Middle frontal gyrus (tissue), 1 donor: Measurements from ENCODE around the gene WWOX.
"Not testable (repeated sequence)": the region's sequence is repeated elsewhere in the genome, so short reads cannot be mapped to it uniquely, and the experiment has no call there.

Source experiments
- DNase-seq: peaks from one replicate; pipeline ENCODE4 v3.0.0-alpha.2; 2015; ENCODE audit warnings: low spot score; ENCODE audit errors: extremely low spot score

The WWOX gene

DNA sequence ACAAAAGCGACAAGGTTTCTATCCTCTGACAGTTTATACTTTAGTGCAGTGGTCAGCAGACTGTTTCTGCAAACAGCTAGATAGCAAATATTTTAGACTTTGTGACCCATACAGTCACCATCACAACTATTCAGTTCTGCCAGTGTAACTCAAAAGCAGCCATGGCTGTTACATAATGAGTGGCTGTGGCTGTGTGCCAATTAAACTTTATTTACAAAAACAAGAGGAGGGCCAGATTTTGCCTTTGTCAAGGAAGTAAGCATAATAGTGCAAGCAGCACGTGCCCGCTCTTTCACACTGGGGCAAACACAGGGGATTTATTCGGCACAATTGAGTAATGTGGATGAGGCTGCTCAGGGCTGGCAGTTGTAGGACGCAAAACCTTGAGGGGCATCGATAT lies 949.6 kb downstream of the WWOX start:
- no peak for DNase-seq

DNA sequence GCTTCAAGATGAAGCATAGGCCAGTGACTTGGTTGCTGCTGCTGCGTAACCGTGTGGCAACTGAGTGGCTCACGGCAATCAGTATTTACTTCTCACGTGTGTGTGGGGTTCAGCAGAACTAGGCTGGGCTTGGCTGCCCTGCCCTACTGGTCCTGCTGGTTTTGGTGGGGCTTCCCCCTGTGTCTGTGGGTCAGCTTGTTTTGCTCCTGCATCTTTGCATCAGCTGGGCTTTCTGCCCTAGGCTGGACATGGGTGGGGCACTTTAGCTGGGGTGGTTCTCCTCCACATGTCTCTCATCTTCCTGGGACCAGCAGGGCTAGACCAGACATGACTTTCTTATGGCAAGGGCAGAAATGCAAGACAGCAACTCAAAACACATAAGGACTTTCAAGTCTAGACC lies 950.6 kb downstream of the WWOX start:
- no peak for DNase-seq

GRCh38 chr16:79051313-79051712 lies 951.9 kb downstream of the WWOX start:
- DNase-seq, result no peak

- not testable (repeated sequence) for DNase-seq
These were observed 952.7 kb downstream of the WWOX start for GRCh38 chr16:79052198-79052597.

GRCh38 chr16:79053577-79053976 lies 954.1 kb downstream of the WWOX start:
- no peak for DNase-seq

DNA sequence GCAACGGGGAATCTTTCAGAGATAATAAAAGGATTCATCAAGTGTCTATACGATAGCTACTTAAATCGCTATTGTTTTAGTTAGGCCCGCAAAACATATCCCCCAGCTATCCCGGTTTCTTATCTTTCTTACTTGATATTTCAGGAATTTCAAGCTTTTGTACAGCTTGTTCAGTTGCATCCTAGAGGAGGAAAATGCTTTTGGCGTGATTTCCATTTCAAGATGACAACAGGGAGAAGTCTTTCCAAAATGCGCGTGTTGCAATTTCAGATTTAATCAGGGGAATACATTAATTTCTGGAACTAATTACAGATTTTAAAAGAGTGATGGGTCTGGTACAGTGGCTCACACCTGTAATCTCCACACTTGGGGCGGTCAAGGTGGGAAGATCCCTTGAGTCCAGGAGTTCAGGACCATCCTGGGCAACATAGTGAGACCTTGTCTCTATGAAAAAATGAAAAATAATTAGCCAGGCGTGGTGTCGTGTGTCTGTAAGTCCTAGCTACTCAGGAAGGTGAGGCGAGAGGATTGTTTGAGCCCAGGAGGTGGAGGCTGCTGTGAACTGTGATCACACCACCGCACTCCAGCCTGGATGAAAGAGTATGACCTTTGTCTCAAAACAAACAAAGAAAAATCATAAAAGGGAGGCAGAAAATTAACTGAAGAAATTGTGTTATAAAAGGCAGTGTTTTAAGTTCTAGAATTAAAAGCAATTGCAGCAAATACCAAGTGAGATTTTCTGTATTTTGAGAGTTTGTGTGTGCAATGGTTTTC lies 954.9 kb downstream of the WWOX start:
- DNase-seq, result no peak

DNA sequence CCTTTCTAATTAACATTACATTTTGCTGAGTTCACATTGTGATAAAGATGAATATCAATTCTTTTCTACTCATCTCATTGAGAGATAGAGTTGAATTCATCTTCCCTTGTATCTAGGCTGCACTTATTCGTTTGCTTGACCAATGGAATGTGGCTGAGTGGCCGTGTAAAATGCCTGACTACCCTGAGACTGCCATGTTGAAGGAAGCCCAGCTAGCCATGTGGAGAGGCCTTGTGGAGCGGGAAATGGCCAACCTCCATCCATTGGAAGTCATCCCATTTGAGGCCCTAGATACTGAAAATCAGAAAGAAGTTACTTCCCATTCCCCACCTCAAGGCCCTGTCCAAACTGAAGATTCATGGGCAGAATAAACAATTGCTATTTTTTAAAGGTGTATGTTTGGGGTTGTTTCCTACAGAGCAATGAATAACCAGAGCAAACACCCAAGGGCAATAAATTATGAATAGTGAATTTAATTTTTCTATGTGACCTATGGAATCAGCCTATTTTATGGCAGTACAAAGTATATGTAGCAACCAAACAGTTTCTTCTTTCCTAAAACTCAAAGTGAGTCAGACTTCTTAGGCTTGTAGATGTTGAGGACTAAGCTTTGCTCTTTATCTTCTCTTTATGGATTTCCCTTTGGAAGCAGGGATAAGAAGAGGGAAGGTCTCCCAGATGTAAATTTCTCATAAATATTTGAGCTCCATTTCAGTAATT lies 956.0 kb downstream of the WWOX start:
- DNase-seq, result no peak

GRCh38 chr16:79061181-79061580 lies 961.7 kb downstream of the WWOX start:
- DNase-seq, result no peak

DNA sequence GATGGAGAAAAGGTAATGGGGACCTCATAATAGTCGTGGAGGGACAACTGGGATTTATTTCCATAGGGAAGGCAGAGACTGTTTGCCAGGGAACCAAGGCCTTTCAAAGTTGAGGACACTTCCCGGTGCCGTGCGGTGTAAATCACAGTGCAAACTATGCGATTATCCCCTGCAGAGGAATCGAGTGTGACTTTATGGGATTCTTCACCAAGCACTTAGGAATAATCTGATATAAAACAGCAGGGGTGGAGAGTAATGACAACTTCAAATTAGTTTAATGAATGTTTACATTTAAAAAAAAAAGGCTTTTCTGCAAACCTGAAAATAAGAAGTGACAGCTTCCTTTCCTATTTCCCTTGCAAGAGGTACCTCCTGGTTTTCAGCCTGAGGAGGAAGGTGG lies 962.9 kb downstream of the WWOX start:
- no peak for DNase-seq

DNA sequence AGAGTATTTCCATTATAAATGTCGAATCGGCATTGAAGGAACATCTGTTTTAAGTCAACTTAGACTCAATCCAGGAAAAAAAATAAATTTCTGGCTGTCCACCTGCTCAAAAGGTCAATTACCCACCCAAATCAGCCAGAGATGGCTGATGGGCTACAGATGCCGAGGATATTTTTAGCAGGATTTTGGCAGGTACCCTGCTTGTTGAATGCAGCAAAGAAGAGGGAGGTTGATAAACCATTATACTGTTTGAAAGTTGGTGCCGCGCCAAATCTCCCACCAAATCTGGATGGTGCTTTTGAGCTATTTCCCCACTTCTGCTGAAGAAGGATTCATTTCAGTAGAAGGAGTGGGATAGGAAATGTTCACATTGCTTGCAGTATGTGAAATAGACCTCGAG lies 963.4 kb downstream of the WWOX start:
- DNase-seq, result no peak

- no peak for DNase-seq
These were observed 965.0 kb downstream of the WWOX start for GRCh38 chr16:79064256-79064972.

DNA sequence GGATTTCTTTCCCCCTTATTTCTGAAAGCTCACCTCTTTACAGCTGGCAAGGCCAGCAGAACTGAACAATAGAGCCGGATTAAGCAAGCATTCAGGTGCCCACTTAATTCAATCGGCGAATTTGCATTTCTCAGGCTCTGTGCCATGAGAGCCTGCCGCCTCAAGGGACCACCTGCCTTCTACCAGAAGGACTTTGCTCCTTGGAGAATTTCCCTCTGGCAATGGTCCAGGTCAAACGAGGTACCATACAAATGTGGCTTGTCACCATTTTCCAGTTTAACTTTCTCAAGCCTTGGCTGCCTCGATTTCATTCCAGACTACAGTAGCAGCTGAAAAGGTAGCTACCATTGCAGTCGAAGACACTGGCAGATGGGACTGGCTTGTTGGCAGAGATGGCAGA lies 967.1 kb downstream of the WWOX start:
- no peak for DNase-seq

DNA sequence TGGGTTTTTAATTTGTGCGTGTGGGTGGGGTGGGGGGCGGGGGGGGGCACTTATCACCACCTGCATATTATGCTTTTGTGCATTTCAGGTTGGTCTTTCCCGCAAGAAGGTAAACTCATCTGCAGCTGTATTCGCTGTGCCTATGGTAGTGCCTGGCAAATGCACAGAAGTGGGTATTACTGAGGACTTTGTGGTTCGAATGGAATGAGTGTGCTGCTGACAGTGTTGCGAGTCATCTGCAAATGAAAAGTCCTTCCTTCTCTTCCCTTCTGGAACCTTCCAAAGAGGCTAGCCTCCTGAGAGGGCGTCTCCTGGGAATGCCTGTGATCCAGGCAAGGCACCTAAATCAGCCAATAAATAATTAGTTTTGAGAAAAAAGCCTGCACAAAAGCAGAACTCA lies 968.1 kb downstream of the WWOX start:
- no peak for DNase-seq

- no peak for DNase-seq
These were observed 969.7 kb downstream of the WWOX start for GRCh38 chr16:79069121-79069520.

DNA sequence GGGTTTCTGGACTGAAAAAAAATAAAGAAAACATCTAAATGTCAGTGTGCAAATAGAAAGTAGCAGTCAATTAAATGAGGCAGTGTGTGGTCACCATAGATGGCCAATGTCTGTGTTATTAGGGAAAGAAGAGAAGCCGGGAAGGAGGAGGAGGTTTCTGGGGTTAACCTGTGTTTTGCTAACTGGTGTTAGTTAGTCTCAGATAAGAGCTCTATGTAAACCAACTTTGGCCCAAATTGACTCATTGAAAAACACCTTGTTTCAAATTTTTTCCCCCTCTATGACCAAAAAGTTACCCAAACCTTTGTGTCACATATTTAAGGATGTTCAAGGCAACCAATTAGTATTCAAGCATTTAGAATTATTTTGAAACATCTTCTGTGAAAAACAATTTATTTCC lies 970.2 kb downstream of the WWOX start:
- DNase-seq, result no peak

GRCh38 chr16:79071424-79071823 lies 972.0 kb downstream of the WWOX start:
- no peak for DNase-seq

GRCh38 chr16:79072517-79072916 lies 973.1 kb downstream of the WWOX start:
- DNase-seq, result no peak

DNA sequence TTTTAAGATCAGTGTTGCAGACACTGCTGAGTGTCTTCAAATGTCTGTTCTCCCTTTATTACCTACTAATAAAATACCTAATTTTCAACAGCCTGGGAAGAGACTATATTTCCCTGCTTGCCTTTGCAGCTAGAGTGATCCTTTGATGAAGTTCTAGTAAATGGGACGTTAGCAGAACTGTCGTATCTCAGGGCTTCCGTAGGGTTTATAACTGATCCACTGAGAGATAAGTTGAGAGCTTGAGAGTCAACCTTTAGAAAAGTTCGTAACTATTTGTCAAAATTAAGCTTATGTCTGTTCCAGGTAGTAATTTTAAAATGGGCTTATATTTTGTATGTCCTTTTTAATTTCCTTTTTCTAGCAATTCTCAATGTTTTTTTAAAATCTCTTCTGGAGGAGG lies 974.1 kb downstream of the WWOX start:
- DNase-seq, result no peak

DNA sequence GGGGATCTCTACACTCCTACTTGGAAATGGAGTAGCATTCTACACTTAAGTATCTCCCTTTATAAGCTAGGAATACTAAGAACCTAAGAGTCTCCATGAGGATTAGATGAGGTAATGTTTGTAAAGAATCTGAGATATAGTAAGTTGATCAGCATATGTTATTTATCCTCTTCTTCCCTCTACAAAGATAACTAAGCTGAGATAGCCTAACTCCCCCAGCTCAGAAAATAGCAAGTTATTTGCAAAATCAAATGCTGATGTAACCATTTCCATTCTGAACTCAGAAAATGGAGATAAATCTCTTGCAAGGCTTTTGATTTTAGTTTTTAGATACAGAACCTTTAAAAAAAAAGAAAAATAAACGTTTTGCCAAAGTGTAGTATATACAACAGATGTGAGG lies 975.1 kb downstream of the WWOX start:
- DNase-seq, result no peak

DNA sequence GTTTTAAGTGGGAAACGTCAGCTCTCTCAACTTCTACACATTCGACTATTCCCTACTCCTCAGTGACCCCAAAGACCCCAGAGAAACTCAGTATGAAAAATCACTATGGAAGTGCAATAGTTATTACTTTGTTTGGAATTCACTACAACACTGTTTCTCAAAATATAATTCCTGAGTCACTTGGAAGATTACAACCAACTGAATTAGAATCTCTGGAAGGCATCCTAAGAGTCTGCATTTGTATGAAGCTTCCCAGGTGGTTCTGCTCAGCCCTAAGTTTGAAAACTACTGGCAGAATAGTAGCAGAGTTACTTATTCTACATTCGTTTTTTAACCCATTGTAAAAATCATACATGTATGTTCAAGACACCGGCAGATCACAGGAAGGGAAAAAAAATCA lies 975.5 kb downstream of the WWOX start:
- DNase-seq, result no peak

DNA sequence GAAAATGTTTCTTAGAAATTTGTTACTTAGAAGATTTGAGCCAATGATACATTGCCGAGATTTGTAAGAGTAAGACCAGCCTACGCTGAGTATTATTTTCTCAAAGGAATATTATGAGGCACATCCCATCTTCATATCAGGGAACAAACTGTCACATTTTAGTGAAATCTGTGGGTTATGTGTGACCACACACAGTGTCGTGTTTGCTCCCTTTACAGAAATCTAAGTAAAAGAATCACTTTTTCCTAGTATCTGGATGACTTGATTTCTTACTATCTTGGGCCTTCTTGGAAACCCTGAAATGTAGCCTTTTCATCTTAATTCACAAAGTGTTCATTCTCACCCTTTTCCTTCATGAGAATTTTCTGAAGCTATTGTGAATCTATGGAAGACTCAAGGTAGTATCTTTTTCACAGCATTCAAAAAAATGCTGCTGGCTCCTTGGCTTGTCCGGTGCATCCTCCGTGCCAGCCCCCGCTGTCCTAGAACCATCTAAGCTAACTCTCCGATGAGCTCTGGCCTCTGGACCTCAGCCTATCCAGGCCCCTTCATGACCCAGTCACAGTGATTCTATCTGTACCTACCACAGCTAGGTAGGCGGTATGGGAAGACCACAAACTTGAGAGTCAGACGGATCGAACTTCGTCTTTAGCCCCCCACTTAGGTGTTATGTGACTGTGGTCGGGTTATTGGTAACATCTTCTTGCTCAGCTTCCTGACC lies 976.8 kb downstream of the WWOX start:
- DNase-seq, result no peak

GRCh38 chr16:79077346-79077745 lies 977.9 kb downstream of the WWOX start:
- no peak for DNase-seq
